GM10847 (cell line): ENCODE measurements around the gene MEIOB.

ENCODE experiments used
- POLR2A ChIP-seq: IDR thresholded peaks from 2 replicates; pipeline ENCODE4 v1.6.1; 2011; ENCODE audit not compliant: insufficient read length; ENCODE audit errors: extremely low read depth

The MEIOB gene

DNA sequence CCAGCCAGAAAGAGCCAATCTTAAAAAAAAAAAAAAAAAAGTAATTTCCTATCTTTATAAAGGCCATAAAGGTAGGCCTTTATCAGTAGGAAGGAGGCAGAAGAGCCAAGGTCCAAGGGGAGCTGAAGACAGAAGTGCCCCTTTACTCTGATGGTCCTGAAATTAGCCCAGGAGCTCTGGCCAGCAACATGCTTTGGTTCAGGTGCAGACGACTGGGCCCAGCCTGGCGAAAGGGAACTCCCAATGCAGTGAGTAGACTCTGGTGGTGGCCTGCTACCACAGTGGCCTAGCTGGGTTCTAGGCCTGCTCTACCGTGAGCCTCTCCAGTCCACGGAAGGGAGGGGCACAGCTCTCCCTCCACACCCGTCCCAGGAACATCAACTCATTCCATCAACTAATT is 23.1 kb upstream of the MEIOB start:
- TF ChIP-seq POLR2A, result no peak

GRCh38 chr16:1890708-1891050 is 18.7 kb upstream of the MEIOB start:
- TF ChIP-seq POLR2A, result no peak

DNA sequence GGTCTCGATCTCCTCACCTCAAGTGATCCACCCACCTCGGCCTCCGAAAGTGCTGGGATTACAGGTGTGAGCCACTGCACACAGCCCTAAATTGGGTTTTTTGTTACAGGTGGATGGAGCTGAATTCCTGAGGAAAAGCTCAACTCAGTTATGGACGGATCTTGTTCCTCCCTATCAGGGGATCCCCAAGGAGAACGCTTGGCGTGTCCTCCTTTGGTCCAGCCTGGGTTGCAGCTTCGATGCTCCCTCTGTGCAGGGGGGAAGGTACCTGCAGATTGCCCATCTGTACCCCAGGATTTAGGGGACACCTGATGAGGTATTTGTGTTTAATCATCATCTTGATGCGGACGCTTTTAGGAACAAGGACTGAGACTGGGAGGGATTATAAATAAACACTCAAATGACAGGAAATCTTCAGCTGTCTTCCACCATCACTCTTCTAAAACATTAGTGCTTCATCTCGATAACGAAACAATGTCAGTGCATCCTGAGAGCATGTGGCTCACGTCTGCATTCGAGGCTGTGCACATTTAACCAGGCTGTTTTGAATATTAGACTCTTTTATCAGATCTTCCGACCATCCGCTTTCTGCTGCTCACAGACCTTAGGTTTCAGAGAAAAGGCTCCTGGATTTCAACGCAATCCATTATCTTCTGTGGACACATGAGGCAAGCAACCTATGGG is 18.2 kb upstream of the MEIOB start:
- no peak for TF ChIP-seq POLR2A

GRCh38 chr16:1887711-1888354 is 15.9 kb upstream of the MEIOB start:
- no peak for TF ChIP-seq POLR2A

GRCh38 chr16:1884889-1885288 is 12.9 kb upstream of the MEIOB start:
- TF ChIP-seq POLR2A, result no peak

DNA sequence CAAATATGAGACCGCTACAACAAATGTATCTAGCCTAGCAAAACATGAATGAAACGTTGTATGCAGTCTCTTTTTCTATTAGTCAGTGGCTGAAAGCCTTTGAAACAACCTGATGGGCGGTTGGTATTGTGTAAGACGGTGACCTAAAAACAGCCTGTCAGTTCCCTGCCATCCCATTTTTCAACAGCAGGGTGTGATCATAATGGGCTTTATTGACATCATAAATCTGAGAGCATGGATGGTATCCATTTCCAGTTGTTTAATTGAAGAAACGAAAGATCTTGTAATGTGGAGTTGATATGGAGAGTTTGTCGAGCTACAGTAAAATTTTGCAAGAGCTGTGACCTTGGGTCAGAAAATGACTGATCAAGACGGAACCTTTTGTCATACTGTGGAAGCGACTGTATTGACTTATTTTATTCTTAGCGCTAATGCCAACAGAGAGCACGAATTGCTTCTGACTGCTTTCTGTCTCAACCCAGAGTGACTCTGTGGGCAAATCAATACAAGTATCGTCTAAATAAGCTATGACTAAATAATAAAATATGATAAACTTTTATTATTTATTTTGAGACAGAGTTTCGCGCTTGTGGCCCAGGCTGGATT is 12.3 kb upstream of the MEIOB start:
- TF ChIP-seq POLR2A, result no peak

- TF ChIP-seq POLR2A, result no peak
Observed at GRCh38 chr16:1879477-1879876, 7.5 kb upstream of the MEIOB start.

- TF ChIP-seq POLR2A, result no peak
Observed at GRCh38 chr16:1878256-1878655, 6.3 kb upstream of the MEIOB start.

- TF ChIP-seq POLR2A, result no peak
Observed at GRCh38 chr16:1877804-1878203, 5.8 kb upstream of the MEIOB start.

DNA sequence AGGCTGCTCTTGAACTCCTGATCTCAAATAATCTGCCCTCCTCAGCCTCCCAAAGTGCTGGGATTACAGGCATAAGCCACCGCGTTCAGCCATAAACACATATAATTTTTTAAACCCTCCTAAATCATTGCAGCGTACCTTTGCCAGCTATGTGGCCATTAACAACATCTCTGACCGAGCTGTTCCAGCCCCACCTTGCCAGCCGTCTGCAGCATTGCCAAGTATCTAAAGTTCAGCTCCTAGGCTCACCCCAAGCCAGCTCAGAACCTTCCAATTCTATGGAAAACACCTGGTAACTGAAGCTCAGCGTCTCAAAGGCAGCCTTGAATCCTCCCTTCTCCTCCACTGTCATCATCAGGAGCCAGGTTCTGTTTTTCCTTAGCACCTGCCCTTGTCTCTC is 5.1 kb upstream of the MEIOB start:
- no peak for TF ChIP-seq POLR2A

DNA sequence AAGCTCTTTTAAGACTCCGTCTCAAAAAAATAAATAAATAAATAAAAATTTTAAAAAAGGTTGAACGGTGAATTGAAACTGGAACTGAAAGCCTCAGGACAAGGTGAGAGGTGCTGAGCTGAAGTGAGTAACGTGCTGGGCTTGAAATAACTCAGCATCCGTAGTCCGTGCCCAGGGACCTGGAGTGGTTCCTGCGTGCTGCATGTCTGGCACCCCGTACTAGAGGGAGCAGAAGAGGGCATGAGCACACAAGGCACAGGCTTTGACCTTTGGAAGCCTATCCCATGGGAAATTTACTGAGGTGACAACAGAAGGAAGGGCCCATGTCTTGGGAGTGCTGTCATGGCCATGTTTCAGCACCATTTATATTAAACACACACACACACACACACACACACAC is 4.5 kb upstream of the MEIOB start:
- TF ChIP-seq POLR2A, result no peak

GRCh38 chr16:1874854-1875253 is 2.9 kb upstream of the MEIOB start:
- TF ChIP-seq POLR2A, result no peak

- TF ChIP-seq POLR2A, result no peak
Observed at GRCh38 chr16:1870365-1871082, 1.4 kb downstream of the MEIOB start.

DNA sequence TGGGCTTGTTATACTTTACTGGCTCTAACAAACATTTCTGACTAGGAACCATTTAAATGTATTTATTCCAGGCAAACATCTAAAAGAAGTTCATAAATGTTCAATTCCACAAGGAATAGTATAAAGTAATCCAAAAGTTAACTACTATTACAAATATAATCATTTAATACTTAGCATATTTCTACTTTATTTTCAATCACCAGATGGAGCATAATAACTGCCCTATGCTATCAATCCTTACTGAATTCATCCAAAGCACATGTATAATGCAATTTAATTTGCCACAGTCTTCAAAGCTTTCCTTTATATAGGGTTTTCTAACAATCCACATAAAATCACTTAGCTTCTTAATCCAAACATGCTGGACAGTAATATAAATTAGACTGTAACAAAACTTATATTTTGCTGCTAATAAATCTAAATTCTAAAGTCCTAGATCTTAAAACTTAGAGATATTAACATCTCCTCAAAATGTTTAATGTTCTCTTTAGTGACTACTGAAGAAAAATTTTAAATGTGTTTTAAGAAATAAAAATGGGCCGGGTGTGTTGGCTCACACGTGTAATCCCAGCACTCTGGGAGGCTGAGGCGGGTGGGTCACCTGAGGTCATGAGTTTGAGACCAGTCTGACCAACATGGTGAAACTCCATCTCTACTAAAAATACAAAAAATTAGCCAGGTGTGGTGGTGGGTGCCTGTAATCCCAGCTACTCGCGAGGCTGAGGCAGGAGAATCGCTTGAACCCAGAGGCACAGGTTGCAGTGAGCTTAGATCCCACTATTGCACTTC is 5.9 kb downstream of the MEIOB start:
- no peak for TF ChIP-seq POLR2A
